ENCODE data around the gene DISC1. TPM values are rescaled to one million over a fixed set of nuclear protein-coding genes. Genes with fewer than 3 reads are reported as not detected.

The DISC1 gene
- total RNA-seq, 6 experiments from 2014 or later = 1.8 to 3.3 (median 2.4) TPM

DNA sequence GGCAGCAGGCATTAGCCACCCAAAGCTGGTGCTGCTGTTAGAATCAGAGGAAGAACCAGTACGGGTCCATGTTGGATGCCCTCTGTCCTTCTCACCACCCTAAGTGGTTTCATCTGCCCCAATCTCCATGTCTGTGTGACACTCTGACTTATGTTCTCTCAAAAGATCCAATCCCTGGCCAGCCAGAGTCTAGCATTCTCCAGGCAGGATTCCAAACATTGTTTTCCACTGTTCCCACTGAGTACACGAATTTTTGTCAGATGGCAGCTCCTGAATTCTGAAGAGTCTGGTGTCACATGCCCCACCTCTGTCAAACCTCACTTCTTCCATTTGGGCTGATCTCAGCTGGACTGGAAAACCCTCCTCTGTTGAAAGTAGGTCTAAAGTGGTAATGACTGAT lies 166.0 kb downstream of the DISC1 start:
- no peak overlapping the region for H3K27ac ChIP-seq
- ATAC-seq (no peak), DNase-seq (no peak)
- TF ChIP-seq POLR2A (IDR thresholded peaks at IDR 0.05) (no peak), CTCF (IDR thresholded peaks at IDR 0.05) (no peak)
- no peaks in the 10 kb centered on the region for H3K27me3 ChIP-seq
- H3K36me3 ChIP-seq = no peaks in the 10 kb centered on the region
- H3K4me1 ChIP-seq = no peaks in the 10 kb centered on the region
- WGBS (ENCODE audit: insufficient coverage, low coverage, low lambda C conversion rate, missing lambda C conversion rate) = 37% methylated on average over 2 of the region's 2 CpGs
- no peaks in the 10 kb centered on the region for H3K9me3 ChIP-seq
- intact Hi-C loops (cut with DNase I) = no loop called here
- no peak overlapping the region for H3K4me3 ChIP-seq

DNA sequence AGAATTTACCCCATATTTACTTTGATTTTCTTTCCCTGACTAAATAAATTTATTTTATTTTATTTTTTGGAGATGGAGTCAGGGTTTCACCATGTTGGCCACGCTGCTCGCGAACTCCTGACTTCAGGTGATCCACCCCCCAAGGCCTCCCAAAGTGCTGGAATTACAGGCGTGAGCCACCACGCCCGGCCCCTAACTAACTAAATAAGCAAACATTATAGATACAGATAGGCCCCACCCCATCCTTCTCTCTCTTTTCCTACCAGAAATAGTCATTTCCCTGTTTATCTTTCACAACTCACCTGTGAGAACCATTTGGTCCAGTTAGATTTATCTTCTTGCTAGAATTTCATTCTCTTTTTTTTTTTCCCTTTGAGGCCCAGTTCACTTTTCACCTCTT lies 167.3 kb downstream of the DISC1 start:
- Histone ChIP-seq H3K9me3 (no peaks in the 10 kb centered on the region), H3K36me3 (no peaks in the 10 kb centered on the region), H3K27ac (no peak overlapping the region), H3K4me3 (no peak overlapping the region), H3K27me3 (no peaks in the 10 kb centered on the region), H3K4me1 (no peaks in the 10 kb centered on the region)
- TF ChIP-seq POLR2A (IDR thresholded peaks at IDR 0.05) (no peak), CTCF (IDR thresholded peaks at IDR 0.05) (no peak)
- ATAC-seq (no peak), DNase-seq (no peak)
- intact Hi-C loops (cut with DNase I) = no loop called here
- WGBS (ENCODE audit: insufficient coverage, low coverage, low lambda C conversion rate, missing lambda C conversion rate) = 92% methylated on average over 6 of the region's 6 CpGs

DNA sequence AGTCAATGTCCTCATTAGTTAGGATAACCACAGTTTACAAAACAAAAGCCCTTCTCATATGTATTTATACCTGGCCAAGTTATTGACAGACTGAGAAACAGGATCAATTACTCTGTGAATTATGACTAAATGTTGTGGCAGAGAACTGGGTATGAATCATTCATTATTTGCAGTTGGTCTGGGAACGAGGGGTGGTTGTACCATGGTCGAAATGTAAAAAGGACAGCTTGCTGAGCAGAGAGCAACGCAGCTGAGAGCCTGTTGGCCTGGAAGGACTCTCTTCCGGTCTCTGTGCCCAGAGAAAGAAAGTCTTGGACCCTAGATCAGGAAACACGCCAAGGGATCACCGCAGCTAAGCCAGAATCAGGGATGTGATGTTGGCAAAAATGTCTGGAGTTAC lies 169.6 kb downstream of the DISC1 start:
- intact Hi-C loops (cut with DNase I) = no loop called here
- 58% methylated on average over 6 of the region's 6 CpGs for WGBS (ENCODE audit: insufficient coverage, low coverage, low lambda C conversion rate, missing lambda C conversion rate)
- ATAC-seq (no peak), DNase-seq (no peak)
- no peaks in the 10 kb centered on the region for H3K9me3 ChIP-seq
- no peak overlapping the region for H3K4me3 ChIP-seq
- H3K4me1 ChIP-seq = no peaks in the 10 kb centered on the region
- no peaks in the 10 kb centered on the region for H3K27me3 ChIP-seq
- no peak overlapping the region for H3K27ac ChIP-seq
- TF ChIP-seq CTCF (IDR thresholded peaks at IDR 0.05) (no peak), POLR2A (IDR thresholded peaks at IDR 0.05) (no peak)
- H3K36me3 ChIP-seq = no peaks in the 10 kb centered on the region

GRCh38 chr1:231799363-231799986 lies 172.9 kb downstream of the DISC1 start:
- H3K36me3 ChIP-seq = no peaks in the 10 kb centered on the region
- no peaks in the 10 kb centered on the region for H3K27me3 ChIP-seq
- H3K9me3 ChIP-seq = no peaks in the 10 kb centered on the region
- no peaks in the 10 kb centered on the region for H3K4me1 ChIP-seq
- ATAC-seq (no peak), DNase-seq (no peak)
- TF ChIP-seq POLR2A (IDR thresholded peaks at IDR 0.05) (no peak), CTCF (IDR thresholded peaks at IDR 0.05) (no peak)
- 42% methylated on average over 5 of the region's 6 CpGs for WGBS (ENCODE audit: insufficient coverage, low coverage, low lambda C conversion rate, missing lambda C conversion rate)
- no peak overlapping the region for H3K27ac ChIP-seq
- no peak overlapping the region for H3K4me3 ChIP-seq
- intact Hi-C loops (cut with DNase I) = no loop called here

DNA sequence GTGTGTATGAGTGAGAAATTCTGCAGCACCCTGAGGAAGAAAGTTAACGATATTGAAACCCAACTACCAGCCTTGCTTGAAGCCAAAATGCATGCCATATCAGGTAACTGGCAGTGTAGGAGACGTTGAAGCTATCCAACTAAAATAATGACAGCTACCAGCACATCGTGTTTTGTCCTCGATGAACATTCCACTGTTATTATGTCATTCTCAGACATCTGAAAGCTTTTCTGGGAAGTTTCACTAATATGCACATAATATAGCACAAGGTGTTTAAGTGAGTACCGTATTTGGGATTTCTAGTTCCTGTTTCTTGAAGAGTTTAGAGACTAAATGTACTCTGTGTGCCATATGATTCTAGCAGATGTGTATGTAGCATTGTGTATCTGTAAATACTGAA lies 173.5 kb downstream of the DISC1 start:
- TF ChIP-seq POLR2A (IDR thresholded peaks at IDR 0.05) = no peak
- no peaks in the 10 kb centered on the region for H3K36me3 ChIP-seq
- ATAC-seq = no peak
- no peaks in the 10 kb centered on the region for H3K9me3 ChIP-seq
- no peaks in the 10 kb centered on the region for H3K27me3 ChIP-seq
- no peak overlapping the region for H3K27ac ChIP-seq
- no peak for DNase-seq
- 66% methylated on average over 5 of the region's 5 CpGs for WGBS (ENCODE audit: insufficient coverage, low coverage, low lambda C conversion rate, missing lambda C conversion rate)
- H3K4me1 ChIP-seq = no peaks in the 10 kb centered on the region
- no peak overlapping the region for H3K4me3 ChIP-seq
- intact Hi-C loops (cut with DNase I) = no loop called here
